IMR-90 (cell line): ENCODE data around the gene DLL4.
"Not testable (repeated sequence)": the region's sequence is repeated elsewhere in the genome, so short reads cannot be mapped to it uniquely, and the experiment has no call there.

Experiments
- BHLHE40 ChIP-seq: fragments of 150-350 bp; IDR thresholded peaks from 2 replicates; pipeline ENCODE4 v1.6.1; 2016; ENCODE audit warnings: mild to moderate bottlenecking, low read depth, low read length
- CEBPB ChIP-seq: IDR thresholded peaks from 2 replicates; pipeline ENCODE4 v1.6.1; 2012; ENCODE audit warnings: low read depth, low read length, improper control_type of control experiment
- CHD1 ChIP-seq: IDR thresholded peaks from 2 replicates; pipeline ENCODE4 v1.6.1; 2012; ENCODE audit warnings: low read depth, low read length, improper control_type of control experiment
- FOS ChIP-seq: fragments of 150-350 bp; IDR thresholded peaks from 2 replicates; pipeline ENCODE4 v1.6.1; 2016; ENCODE audit warnings: low read depth, low read length
- MAFK ChIP-seq: IDR thresholded peaks from 2 replicates; pipeline ENCODE4 v1.6.1; 2012; ENCODE audit warnings: low read depth, low read length, improper control_type of control experiment
- MXI1 ChIP-seq: IDR thresholded peaks from 2 replicates; pipeline ENCODE4 v1.6.1; 2012; ENCODE audit warnings: low read depth, mild to moderate bottlenecking, low read length, moderate library complexity, borderline replicate concordance
- POLR2A ChIP-seq: IDR thresholded peaks from 2 replicates; pipeline ENCODE4 v1.6.1; 2012; ENCODE audit warnings: mild to moderate bottlenecking, low read depth, low read length
- RAD21 ChIP-seq: IDR thresholded peaks from 2 replicates; pipeline ENCODE4 v1.6.1; 2012; ENCODE audit warnings: low read length, improper control_type of control experiment
- RFX5 ChIP-seq: IDR thresholded peaks from 2 replicates; pipeline ENCODE4 v1.8.0; 2012; ENCODE audit warnings: low read depth, mild to moderate bottlenecking, low read length, moderate library complexity
- SMC3 ChIP-seq: fragments of 150-350 bp; IDR thresholded peaks from 2 replicates; pipeline ENCODE4 v1.6.1; 2016; ENCODE audit warnings: low read depth, mild to moderate bottlenecking, antibody characterized with exemption, low read length, moderate library complexity
- USF2 ChIP-seq: fragments of 150-350 bp; IDR thresholded peaks from 2 replicates; pipeline ENCODE4 v1.6.1; 2017; ENCODE audit warnings: mild to moderate bottlenecking, antibody characterized with exemption, low read length, low read depth
- TF ChIP-seq, protein P1 (sequence below): conservative IDR thresholded peaks from 2 replicates; pipeline ENCODE4 v1.5.1; 2012; ENCODE audit warnings: mild to moderate bottlenecking, low read depth, low read length, improper control_type of control experiment
- TF ChIP-seq, protein P2 (sequence below): fragments of 150-350 bp; IDR thresholded peaks from 2 replicates; pipeline ENCODE4 v1.6.1; 2016; ENCODE audit warnings: low read depth, mild to moderate bottlenecking, low read length, moderate library complexity, borderline replicate concordance

DNA sequence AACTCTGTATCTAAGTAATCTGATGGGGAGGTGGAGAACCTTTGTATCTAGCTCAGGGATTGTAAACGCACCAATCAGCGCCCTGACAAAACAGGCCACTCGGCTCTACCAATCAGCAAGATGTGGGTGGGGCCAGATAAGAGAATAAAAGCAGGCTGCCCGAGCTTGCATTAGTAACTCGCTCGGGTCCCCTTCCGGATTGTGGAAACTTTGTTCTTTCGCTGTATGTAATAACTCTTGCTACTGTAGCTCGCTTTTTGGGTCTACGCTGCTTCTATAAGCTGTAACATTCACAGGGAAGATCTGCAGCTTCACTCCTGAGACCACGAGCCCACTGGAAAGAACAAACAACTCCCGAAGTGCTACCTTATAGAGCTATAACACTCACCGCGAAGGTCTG, 33.2 kb downstream of the DLL4 start:
- TF ChIP-seq SMC3, POLR2A, MXI1, RAD21, FOS, CHD1, RFX5, USF2, MAFK, BHLHE40, CEBPB: not testable (repeated sequence)
- TF ChIP-seq, protein P1, sequence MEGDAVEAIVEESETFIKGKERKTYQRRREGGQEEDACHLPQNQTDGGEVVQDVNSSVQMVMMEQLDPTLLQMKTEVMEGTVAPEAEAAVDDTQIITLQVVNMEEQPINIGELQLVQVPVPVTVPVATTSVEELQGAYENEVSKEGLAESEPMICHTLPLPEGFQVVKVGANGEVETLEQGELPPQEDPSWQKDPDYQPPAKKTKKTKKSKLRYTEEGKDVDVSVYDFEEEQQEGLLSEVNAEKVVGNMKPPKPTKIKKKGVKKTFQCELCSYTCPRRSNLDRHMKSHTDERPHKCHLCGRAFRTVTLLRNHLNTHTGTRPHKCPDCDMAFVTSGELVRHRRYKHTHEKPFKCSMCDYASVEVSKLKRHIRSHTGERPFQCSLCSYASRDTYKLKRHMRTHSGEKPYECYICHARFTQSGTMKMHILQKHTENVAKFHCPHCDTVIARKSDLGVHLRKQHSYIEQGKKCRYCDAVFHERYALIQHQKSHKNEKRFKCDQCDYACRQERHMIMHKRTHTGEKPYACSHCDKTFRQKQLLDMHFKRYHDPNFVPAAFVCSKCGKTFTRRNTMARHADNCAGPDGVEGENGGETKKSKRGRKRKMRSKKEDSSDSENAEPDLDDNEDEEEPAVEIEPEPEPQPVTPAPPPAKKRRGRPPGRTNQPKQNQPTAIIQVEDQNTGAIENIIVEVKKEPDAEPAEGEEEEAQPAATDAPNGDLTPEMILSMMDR, result not testable (repeated sequence)
- TF ChIP-seq, protein P2, sequence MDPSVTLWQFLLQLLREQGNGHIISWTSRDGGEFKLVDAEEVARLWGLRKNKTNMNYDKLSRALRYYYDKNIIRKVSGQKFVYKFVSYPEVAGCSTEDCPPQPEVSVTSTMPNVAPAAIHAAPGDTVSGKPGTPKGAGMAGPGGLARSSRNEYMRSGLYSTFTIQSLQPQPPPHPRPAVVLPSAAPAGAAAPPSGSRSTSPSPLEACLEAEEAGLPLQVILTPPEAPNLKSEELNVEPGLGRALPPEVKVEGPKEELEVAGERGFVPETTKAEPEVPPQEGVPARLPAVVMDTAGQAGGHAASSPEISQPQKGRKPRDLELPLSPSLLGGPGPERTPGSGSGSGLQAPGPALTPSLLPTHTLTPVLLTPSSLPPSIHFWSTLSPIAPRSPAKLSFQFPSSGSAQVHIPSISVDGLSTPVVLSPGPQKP, result not testable (repeated sequence)
